HL-60 (cell line): ENCODE data around the gene APIP.

Experiments
- GABPA ChIP-seq: IDR thresholded peaks from 2 replicates; pipeline ENCODE4 v1.6.1; 2012; ENCODE audit warnings: low read depth
- POLR2AphosphoS5 ChIP-seq: IDR thresholded peaks from 2 replicates; pipeline ENCODE4 v1.6.1; 2012; ENCODE audit warnings: low read depth
- SPI1 ChIP-seq: IDR thresholded peaks from 2 replicates; pipeline ENCODE4 v1.6.1; 2012; ENCODE audit warnings: low read depth, mild to moderate bottlenecking, borderline replicate concordance
- TF ChIP-seq, protein P1 (sequence below): IDR thresholded peaks from one replicate; pipeline ENCODE4 v1.5.1; 2011; ENCODE audit warnings: low read length, control low read depth, inconsistent platforms; ENCODE audit not compliant: insufficient read depth
- TF ChIP-seq, protein P2 (sequence below): IDR thresholded peaks from 2 replicates; pipeline ENCODE4 v1.6.1; 2012; ENCODE audit warnings: low read depth; ENCODE audit not compliant: insufficient replicate concordance

DNA sequence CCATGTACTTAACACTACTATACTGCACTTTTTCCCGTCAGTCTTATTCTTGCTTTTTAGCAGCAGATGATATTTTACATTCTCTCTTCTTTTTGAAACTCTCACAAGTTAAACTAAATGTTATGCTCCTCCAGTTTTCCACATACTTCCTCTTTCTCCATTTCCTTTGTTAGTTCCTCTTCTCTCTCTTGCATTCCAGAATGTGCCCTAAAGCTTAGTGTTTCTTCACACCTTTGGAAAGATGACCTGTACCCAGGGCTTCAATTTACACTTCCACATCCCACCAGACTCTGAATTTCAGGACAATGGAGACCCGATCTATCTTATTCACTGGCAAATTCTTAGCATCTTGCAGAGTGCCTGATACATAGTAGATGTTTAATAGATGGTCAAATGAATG lies 51.8 kb downstream of the APIP start:
- TF ChIP-seq, protein P1, sequence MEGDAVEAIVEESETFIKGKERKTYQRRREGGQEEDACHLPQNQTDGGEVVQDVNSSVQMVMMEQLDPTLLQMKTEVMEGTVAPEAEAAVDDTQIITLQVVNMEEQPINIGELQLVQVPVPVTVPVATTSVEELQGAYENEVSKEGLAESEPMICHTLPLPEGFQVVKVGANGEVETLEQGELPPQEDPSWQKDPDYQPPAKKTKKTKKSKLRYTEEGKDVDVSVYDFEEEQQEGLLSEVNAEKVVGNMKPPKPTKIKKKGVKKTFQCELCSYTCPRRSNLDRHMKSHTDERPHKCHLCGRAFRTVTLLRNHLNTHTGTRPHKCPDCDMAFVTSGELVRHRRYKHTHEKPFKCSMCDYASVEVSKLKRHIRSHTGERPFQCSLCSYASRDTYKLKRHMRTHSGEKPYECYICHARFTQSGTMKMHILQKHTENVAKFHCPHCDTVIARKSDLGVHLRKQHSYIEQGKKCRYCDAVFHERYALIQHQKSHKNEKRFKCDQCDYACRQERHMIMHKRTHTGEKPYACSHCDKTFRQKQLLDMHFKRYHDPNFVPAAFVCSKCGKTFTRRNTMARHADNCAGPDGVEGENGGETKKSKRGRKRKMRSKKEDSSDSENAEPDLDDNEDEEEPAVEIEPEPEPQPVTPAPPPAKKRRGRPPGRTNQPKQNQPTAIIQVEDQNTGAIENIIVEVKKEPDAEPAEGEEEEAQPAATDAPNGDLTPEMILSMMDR, result no peak
- TF ChIP-seq POLR2AphosphoS5 (no peak), GABPA (no peak), SPI1 (peak; percentile 25; the same call in 1 of the 2 replicates)
- TF ChIP-seq, protein P2, sequence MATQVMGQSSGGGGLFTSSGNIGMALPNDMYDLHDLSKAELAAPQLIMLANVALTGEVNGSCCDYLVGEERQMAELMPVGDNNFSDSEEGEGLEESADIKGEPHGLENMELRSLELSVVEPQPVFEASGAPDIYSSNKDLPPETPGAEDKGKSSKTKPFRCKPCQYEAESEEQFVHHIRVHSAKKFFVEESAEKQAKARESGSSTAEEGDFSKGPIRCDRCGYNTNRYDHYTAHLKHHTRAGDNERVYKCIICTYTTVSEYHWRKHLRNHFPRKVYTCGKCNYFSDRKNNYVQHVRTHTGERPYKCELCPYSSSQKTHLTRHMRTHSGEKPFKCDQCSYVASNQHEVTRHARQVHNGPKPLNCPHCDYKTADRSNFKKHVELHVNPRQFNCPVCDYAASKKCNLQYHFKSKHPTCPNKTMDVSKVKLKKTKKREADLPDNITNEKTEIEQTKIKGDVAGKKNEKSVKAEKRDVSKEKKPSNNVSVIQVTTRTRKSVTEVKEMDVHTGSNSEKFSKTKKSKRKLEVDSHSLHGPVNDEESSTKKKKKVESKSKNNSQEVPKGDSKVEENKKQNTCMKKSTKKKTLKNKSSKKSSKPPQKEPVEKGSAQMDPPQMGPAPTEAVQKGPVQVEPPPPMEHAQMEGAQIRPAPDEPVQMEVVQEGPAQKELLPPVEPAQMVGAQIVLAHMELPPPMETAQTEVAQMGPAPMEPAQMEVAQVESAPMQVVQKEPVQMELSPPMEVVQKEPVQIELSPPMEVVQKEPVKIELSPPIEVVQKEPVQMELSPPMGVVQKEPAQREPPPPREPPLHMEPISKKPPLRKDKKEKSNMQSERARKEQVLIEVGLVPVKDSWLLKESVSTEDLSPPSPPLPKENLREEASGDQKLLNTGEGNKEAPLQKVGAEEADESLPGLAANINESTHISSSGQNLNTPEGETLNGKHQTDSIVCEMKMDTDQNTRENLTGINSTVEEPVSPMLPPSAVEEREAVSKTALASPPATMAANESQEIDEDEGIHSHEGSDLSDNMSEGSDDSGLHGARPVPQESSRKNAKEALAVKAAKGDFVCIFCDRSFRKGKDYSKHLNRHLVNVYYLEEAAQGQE, result no peak
